ENCODE data around the gene TMEM60.
A peak's percentile ranks its signal among the peaks of the same experiment; 100 is the strongest.

The TMEM60 gene

DNA sequence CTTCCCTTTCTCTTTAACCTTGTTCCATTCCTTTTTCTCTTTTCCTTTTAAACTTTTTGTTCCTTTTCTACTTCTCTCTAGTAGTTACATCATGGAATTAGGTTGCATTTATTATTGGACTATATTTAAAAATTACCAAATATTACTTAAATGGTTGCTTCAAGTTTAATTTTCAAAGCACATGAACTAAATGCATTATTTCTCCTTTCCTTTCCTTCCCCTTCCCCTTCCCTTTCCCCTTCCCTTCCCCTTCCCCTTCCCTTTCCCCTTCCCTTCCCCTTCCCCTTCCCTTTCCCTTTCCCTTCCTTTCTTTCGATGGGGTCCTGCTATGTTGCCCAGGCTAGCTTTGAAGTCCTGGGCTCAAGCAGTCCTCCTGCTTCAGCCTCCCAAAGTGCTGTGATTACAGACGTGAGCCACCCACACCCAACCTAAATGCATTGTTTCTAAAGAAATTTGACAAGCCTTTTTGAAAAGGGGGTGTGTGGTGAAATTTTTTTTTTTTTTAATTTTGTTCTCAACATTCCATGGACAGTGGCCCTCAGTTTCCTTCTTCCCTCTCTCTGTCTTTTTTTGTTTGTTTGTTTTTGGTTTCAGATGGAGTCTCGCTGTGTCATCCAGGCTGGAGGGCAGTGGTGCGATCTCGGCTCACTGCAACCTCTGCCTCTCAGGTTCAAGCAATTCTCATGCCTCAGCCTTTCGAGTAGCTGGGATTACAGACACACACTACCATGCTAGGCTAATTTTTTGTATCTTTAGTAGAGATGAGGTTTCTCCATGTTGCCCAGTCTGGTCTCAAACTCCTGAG, 31.2 kb downstream of the TMEM60 start:
- no peak for FAIRE-seq

DNA sequence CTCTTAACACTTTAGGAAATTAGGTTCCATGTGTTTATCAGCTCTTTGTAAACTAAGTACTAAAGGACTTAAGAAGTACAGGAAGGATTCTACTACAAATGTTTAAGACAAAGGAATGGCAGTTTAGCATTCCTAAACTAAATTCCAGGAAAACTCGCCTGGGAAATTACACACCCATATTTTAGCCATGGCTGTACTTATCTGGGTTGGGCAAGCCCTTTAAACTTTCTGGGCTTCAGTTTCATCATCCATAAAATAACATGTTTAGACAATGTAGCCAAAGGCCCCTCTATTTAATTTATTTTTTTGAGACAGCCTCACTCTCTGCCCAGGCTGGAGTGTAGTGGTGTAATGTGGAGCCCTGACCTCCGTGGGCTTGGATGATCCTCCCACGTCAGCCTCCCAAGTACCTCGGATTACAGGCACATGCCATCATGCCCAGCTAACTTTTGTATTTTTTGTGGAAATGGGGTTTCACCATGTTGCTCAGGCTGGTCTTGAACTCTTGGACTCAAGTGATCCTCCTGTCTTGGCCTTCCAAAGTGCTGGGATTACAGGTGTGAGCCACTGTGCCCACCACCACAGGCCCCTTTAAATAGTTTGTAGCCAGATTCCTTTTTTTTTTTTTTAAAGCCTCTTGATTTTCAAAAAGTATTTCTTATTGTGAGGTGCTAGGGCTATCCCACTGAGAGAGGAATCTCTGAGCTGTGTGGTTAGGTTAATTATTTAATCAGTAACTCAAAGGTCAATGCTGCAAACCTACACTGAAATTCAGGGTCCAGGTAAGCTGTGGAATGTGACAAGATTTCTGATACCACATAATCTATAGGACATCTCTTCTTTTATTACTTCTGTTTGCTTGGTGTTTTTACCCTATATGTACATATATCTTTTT, 32.1 kb downstream of the TMEM60 start:
- FAIRE-seq = no peak

DNA sequence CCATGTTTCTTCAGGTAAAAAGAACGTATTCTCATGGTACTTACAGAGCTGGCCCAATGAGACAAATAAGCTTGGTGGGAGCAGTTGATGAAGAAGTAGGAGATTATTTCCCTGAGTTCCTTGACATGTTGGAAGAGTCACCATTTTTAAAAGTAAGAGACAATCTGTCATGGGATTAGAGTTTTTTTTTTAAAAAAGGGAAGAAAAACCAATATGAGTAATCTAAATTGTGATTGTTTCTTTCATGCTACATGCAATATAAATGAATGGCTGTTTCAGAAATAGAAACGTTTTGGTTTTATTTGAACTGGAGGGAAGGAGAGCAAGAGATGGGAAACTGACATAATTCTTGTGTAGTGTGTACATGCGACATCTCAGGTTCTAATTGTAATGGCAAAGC, 32.8 kb downstream of the TMEM60 start:
- no peak for FAIRE-seq

DNA sequence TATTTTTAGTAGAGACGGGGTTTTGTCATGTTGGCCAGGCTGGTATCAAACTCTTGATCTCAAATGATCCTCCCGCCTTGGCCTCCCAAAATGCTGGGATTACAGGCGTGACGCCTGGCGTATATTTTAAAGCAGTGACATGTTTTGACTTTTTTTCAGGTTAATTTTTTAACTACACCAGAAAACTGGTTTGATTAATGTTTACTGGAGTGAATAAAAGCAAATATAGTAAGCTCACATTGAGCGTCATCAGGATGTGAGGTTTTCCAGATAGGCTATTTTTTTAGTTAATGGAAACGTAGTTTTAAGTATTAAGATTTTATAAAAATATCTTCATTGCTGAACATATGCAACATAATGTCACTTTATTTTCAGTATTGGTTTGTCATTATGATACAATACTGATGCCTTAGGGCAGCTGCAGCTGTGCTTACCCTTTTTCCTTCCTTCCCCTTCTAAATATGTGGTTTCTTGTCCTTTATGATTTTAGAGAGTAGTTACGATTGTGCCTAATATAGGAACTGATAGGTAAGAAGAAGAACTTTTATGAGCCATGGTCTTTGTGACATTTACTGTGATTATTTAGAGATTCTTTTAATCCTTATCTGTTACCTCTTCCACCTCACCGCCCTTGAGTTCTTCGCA, 37.3 kb downstream of the TMEM60 start:
- FAIRE-seq = no peak

DNA sequence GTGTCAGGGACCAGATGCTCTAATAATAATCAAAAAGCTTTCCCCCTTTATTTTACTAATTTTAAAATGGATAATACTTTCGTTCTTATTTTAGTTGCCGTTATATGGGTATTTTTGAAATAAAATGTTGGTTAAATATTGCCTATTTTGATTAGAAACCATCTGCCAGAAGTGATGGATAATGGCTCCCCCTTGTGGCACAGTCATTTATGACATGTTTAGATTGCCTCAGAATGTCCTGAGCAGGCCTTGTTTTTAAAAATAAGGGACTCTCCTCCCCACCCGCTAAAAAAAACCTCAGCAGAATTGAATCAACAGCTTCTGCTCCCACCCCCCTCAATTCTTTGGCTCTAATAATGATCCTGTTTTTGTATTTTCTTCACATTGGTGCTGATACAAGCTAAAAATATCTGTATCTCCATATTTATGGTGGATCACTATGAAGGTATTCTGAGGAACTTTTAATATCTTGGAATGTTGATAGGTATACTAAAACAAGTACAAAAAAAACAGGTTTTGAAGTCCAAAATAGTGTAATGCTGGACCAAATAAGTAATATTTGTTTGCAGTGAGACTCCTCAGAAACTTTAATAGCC, 38.8 kb downstream of the TMEM60 start:
- FAIRE-seq = peak; percentile 78

DNA sequence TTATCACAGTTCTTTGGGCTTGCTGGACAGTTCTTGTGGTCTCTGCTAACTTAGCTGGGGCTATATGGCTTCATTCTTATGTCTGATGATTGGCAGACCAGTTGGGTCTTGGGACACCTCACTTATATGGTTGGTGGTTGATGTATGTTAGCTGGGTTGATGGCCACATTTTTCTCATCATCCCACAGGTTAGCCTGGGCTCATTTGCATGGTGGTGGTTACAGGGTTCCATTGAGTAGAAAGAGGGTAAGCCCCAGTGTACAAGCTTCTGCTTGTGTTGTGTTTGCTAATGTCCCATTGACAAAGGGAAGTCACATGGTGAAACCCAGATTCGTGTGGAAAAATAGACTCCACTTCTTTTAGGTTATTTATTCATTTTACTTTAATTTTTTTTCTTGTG, 40.6 kb downstream of the TMEM60 start:
- no peak for FAIRE-seq

DNA sequence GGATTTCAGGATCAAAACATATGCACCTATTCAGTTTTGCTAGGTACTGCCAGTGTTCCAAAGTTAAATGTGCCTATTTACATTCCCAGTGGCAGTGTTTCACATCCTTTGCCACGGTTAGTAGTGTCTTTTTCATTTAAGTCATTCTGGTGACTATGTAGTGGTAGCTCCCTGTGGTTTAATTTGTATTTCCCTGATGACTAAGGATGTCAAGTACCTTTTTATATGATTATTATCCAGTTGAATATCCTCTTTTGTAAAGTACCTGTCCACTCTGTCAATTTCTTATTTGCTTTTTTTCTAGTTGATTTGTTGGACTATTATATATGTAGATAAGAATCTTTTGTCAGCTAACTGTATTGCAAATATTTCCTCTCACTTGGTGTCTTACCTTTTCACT, 45.1 kb downstream of the TMEM60 start:
- no peak for FAIRE-seq

DNA sequence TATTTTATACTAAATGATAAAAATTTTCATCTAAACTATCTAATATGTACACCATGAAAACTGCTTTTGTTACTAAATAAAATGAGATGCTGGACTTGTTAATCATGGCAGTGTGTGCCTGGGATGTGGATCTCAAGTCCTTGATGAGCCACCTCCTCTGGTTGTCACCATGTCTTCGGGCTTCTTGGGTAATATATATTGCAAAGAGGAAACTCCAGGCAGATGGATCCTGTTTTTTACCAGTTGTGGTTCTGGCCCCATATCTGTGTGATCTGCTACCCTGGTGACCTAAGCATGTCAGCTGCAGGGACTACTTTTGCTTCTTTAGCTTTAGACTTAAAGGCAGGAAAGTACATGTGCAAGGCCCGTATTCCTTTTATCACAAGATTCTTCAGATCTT, 46.2 kb downstream of the TMEM60 start:
- no peak for FAIRE-seq

DNA sequence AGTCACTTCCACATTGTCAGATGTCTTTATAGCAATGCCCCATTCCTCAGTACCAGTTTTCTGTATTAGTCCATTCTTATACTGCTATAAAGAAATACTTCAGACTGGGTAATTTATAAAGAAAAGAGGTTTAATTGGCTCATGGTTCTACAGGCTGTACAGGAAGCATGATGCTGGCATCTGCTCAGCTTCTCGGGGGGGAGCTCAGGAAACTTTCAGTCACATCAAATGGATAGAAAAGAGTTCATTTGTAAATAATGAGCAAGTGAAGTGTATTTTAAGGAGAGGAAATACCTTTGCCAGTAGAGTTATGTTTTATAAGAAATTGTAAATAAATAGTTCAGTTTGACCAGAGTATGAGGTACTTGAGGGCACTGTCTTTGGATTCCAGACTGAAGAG, 50.5 kb downstream of the TMEM60 start:
- no peak for FAIRE-seq

DNA sequence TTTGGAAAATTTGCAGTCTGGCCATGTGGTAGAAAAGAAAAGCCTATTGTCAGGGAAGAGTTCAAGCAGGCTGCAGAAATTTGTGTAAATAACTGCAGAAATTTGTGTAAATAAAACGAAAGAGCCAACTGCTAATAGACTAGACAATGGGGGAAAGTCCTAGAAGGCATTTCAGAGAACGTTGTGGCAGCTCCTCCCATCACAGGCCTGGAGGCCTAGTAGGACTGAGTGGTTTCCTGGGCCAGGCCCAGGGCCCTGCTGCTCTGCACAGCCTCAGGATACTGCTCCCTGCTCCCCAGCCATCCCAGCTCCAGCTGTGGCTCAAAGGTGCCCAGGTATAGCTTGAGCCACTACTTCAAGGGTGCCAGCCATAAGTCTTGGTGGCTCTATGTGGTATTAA, 51.1 kb downstream of the TMEM60 start:
- no peak for FAIRE-seq

DNA sequence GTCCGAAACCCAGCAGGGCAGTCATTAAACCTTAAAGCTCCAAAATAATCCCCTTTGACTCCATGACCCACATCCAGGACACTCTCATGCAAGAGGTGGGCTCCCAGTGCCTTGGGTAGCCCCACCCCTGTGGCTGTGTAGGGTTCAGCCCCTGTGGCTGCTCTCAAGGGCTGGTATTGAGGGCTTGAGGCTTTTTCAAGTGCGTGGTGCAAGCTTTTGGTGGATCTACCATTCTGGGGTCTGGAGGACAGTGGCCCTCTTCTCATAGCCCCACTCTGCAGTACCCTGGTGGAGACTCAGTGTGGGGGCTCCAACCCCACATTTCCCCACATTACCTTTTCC, 51.4 kb downstream of the TMEM60 start:
- FAIRE-seq = no peak

DNA sequence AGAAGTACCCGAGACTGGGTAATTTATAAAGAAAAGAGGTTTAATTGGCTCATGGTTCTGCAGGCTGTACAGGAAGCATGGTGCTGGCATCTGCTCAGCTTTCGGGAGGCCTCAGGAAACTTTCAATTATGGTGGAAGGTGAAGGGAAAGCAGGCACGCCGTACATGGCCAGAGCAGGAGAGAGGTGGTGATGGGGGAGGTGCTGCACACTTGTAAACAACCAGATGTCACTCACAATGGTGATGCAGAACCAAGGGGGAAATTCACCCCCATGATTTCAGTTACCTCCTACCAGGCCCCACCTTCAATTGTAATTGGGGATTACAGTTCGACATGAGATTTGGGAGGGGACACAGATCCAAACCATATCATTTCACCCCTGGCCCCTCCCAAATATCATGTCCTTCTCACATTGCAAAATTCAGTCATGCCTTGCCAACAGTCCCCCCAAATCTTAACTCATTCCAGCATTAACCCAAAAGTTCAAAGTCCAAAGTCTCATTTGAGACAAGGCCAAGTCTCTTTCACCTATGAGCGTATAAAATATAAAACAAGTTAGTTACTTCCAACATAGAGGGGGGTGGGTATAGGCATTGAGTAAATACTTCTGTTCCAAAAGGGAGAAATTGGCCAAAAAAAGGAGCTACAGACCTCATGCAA, 51.9 kb downstream of the TMEM60 start:
- no peak for FAIRE-seq

DNA sequence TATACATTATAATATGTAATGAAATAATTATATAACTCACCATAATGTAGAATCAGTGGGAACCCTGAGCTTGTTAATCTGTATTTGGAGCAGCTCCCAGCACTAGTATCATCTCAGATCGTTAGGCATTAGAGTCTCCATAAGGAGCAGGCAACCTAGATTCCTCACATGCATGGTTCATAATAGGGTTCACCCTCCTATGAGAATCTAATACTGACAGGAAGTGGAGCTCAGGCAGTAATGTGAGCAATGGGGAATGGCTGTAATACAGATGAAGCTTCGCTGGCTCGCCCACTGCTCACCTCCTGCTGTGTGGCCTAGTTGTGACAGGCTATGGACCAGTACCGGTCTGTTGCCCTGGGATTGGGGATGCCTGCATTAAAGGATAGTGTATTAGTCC, 52.5 kb downstream of the TMEM60 start:
- no peak for FAIRE-seq

Data from TTC549 (cell line).